Neuron (in vitro differentiated cells): Measurements from ENCODE around the gene IER5.

Source experiments
- H2AFZ ChIP-seq: one replicate; pipeline ENCODE4 v1.6.1; 2013; ENCODE audit warnings: low read depth, mild to moderate bottlenecking, inconsistent platforms, low read length, moderate library complexity
- H3K27me3 ChIP-seq: one replicate; pipeline ENCODE4 v1.6.1; 2013; ENCODE audit warnings: low read length; ENCODE audit not compliant: insufficient read depth
- H3K36me3 ChIP-seq: one replicate; pipeline ENCODE4 v1.6.1; 2013; ENCODE audit warnings: low read length; ENCODE audit not compliant: insufficient read depth
- H3K4me1 ChIP-seq: one replicate; pipeline ENCODE4 v1.6.1; 2013; ENCODE audit warnings: low read length; ENCODE audit not compliant: insufficient read depth
- H3K4me3 ChIP-seq: 2 replicates; pipeline ENCODE4 v1.5.1; 2013; ENCODE audit warnings: mild to moderate bottlenecking, low read length, moderate library complexity
- H3K9me3 ChIP-seq: one replicate; pipeline ENCODE4 v1.6.1; 2013; ENCODE audit warnings: low read length

IER5 gene

GRCh38 chr1:181129771-181130606 lies 41.5 kb downstream of the IER5 start:
- Histone ChIP-seq H3K27me3 (no peaks in the 10 kb centered on the region), H3K36me3 (no peaks in the 10 kb centered on the region), H3K4me3 (no peak overlapping the region), H3K4me1 (peaks cover 25% of the 10 kb centered on the region), H3K9me3 (no peaks in the 10 kb centered on the region), H2AFZ (no peak overlapping the region)

- Histone ChIP-seq H2AFZ (no peak overlapping the region), H3K4me1 (peaks cover 30% of the 10 kb centered on the region), H3K9me3 (no peaks in the 10 kb centered on the region), H3K27me3 (no peaks in the 10 kb centered on the region), H3K36me3 (no peaks in the 10 kb centered on the region), H3K4me3 (no peak overlapping the region)
These were observed 42.9 kb downstream of the IER5 start for GRCh38 chr1:181131255-181131941.

GRCh38 chr1:181133441-181133951 lies 45.0 kb downstream of the IER5 start:
- Histone ChIP-seq H3K27me3 (no peaks in the 10 kb centered on the region), H3K9me3 (no peaks in the 10 kb centered on the region), H3K4me1 (peaks cover 25% of the 10 kb centered on the region), H3K36me3 (no peaks in the 10 kb centered on the region), H3K4me3 (no peak overlapping the region), H2AFZ (no peak overlapping the region)

GRCh38 chr1:181133969-181134418 lies 45.5 kb downstream of the IER5 start:
- Histone ChIP-seq H3K4me3 (no peak overlapping the region), H3K36me3 (no peaks in the 10 kb centered on the region), H3K4me1 (peaks cover 20% of the 10 kb centered on the region), H2AFZ (no peak overlapping the region), H3K27me3 (no peaks in the 10 kb centered on the region), H3K9me3 (no peaks in the 10 kb centered on the region)

- Histone ChIP-seq H3K27me3 (no peaks in the 10 kb centered on the region), H3K36me3 (no peaks in the 10 kb centered on the region), H3K9me3 (no peaks in the 10 kb centered on the region), H3K4me3 (no peak overlapping the region), H3K4me1 (peaks cover 12% of the 10 kb centered on the region), H2AFZ (no peak overlapping the region)
These were observed 46.3 kb downstream of the IER5 start for GRCh38 chr1:181134543-181135436.

GRCh38 chr1:181135437-181135731 lies 46.9 kb downstream of the IER5 start:
- no peaks in the 10 kb centered on the region for H3K36me3 ChIP-seq
- H3K4me1 ChIP-seq: peaks cover 12% of the 10 kb centered on the region
- peak overlapping the region; percentile 37 for H2AFZ ChIP-seq
- H3K9me3 ChIP-seq: no peaks in the 10 kb centered on the region
- H3K4me3 ChIP-seq: no peak overlapping the region
- no peaks in the 10 kb centered on the region for H3K27me3 ChIP-seq

GRCh38 chr1:181135815-181136737 lies 47.6 kb downstream of the IER5 start:
- Histone ChIP-seq H3K4me3 (no peak overlapping the region), H3K36me3 (no peaks in the 10 kb centered on the region), H3K4me1 (peaks cover 12% of the 10 kb centered on the region), H2AFZ (peak overlapping the region; percentile 37), H3K9me3 (no peaks in the 10 kb centered on the region), H3K27me3 (no peaks in the 10 kb centered on the region)

GRCh38 chr1:181136738-181137122 lies 48.2 kb downstream of the IER5 start:
- no peaks in the 10 kb centered on the region for H3K36me3 ChIP-seq
- no peaks in the 10 kb centered on the region for H3K9me3 ChIP-seq
- H3K27me3 ChIP-seq: no peaks in the 10 kb centered on the region
- peaks cover 14% of the 10 kb centered on the region for H3K4me1 ChIP-seq
- H3K4me3 ChIP-seq: no peak overlapping the region
- H2AFZ ChIP-seq: no peak overlapping the region

- no peaks in the 10 kb centered on the region for H3K9me3 ChIP-seq
These were observed 48.8 kb downstream of the IER5 start for GRCh38 chr1:181137217-181137743.

GRCh38 chr1:181139631-181140061 lies 51.1 kb downstream of the IER5 start:
- H3K36me3 ChIP-seq: no peaks in the 10 kb centered on the region
- peaks cover 13% of the 10 kb centered on the region for H3K4me1 ChIP-seq
- H3K27me3 ChIP-seq: no peaks in the 10 kb centered on the region
- no peak overlapping the region for H2AFZ ChIP-seq
- no peak overlapping the region for H3K4me3 ChIP-seq
- no peaks in the 10 kb centered on the region for H3K9me3 ChIP-seq

More at GRCh38 chr1:181137217-181137743, 48.8 kb downstream of the IER5 start:
- H3K4me1 ChIP-seq: peaks cover 19% of the 10 kb centered on the region
- H3K27me3 ChIP-seq: no peaks in the 10 kb centered on the region
- no peak overlapping the region for H2AFZ ChIP-seq
- H3K4me3 ChIP-seq: no peak overlapping the region
- H3K36me3 ChIP-seq: no peaks in the 10 kb centered on the region

GRCh38 chr1:181140398-181140797 lies 51.9 kb downstream of the IER5 start:
- Histone ChIP-seq H3K9me3 (no peaks in the 10 kb centered on the region), H2AFZ (no peak overlapping the region), H3K27me3 (no peaks in the 10 kb centered on the region), H3K4me3 (no peak overlapping the region), H3K36me3 (no peaks in the 10 kb centered on the region), H3K4me1 (peaks cover 13% of the 10 kb centered on the region)

GRCh38 chr1:181140891-181141290 lies 52.4 kb downstream of the IER5 start:
- Histone ChIP-seq H3K4me1 (peaks cover 9% of the 10 kb centered on the region), H3K27me3 (no peaks in the 10 kb centered on the region), H3K36me3 (no peaks in the 10 kb centered on the region), H3K9me3 (no peaks in the 10 kb centered on the region), H3K4me3 (no peak overlapping the region), H2AFZ (no peak overlapping the region)
